HL-60 (cell line): ENCODE data around the gene MCL1.

Experiments used
- POLR2AphosphoS5 ChIP-seq: IDR thresholded peaks from 2 replicates; pipeline ENCODE4 v1.6.1; 2012; ENCODE audit warnings: low read depth
- TF ChIP-seq, protein P1 (sequence below): IDR thresholded peaks from one replicate; pipeline ENCODE4 v1.5.1; 2011; ENCODE audit warnings: low read length, control low read depth, inconsistent platforms; ENCODE audit not compliant: insufficient read depth
- TF ChIP-seq, protein P2 (sequence below): IDR thresholded peaks from 2 replicates; pipeline ENCODE4 v1.6.1; 2012; ENCODE audit warnings: low read depth; ENCODE audit not compliant: insufficient replicate concordance

GRCh38 chr1:150627826-150628410 is 48.5 kb upstream of the MCL1 start:
- TF ChIP-seq POLR2AphosphoS5: no peak
- TF ChIP-seq, protein P1, sequence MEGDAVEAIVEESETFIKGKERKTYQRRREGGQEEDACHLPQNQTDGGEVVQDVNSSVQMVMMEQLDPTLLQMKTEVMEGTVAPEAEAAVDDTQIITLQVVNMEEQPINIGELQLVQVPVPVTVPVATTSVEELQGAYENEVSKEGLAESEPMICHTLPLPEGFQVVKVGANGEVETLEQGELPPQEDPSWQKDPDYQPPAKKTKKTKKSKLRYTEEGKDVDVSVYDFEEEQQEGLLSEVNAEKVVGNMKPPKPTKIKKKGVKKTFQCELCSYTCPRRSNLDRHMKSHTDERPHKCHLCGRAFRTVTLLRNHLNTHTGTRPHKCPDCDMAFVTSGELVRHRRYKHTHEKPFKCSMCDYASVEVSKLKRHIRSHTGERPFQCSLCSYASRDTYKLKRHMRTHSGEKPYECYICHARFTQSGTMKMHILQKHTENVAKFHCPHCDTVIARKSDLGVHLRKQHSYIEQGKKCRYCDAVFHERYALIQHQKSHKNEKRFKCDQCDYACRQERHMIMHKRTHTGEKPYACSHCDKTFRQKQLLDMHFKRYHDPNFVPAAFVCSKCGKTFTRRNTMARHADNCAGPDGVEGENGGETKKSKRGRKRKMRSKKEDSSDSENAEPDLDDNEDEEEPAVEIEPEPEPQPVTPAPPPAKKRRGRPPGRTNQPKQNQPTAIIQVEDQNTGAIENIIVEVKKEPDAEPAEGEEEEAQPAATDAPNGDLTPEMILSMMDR: no peak
- TF ChIP-seq, protein P2, sequence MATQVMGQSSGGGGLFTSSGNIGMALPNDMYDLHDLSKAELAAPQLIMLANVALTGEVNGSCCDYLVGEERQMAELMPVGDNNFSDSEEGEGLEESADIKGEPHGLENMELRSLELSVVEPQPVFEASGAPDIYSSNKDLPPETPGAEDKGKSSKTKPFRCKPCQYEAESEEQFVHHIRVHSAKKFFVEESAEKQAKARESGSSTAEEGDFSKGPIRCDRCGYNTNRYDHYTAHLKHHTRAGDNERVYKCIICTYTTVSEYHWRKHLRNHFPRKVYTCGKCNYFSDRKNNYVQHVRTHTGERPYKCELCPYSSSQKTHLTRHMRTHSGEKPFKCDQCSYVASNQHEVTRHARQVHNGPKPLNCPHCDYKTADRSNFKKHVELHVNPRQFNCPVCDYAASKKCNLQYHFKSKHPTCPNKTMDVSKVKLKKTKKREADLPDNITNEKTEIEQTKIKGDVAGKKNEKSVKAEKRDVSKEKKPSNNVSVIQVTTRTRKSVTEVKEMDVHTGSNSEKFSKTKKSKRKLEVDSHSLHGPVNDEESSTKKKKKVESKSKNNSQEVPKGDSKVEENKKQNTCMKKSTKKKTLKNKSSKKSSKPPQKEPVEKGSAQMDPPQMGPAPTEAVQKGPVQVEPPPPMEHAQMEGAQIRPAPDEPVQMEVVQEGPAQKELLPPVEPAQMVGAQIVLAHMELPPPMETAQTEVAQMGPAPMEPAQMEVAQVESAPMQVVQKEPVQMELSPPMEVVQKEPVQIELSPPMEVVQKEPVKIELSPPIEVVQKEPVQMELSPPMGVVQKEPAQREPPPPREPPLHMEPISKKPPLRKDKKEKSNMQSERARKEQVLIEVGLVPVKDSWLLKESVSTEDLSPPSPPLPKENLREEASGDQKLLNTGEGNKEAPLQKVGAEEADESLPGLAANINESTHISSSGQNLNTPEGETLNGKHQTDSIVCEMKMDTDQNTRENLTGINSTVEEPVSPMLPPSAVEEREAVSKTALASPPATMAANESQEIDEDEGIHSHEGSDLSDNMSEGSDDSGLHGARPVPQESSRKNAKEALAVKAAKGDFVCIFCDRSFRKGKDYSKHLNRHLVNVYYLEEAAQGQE: no peak
